ENCODE data around the gene MICU1. TPM values are rescaled to one million over a fixed set of nuclear protein-coding genes. Genes with fewer than 3 reads are reported as not detected.
"Not testable (repeated sequence)": the region's sequence is repeated elsewhere in the genome, so short reads cannot be mapped to it uniquely, and the experiment has no call there.

The MICU1 gene
- total and polyA plus RNA-seq, 12 donors, result 34.2 to 54.1 (median 44.3) TPM

DNA sequence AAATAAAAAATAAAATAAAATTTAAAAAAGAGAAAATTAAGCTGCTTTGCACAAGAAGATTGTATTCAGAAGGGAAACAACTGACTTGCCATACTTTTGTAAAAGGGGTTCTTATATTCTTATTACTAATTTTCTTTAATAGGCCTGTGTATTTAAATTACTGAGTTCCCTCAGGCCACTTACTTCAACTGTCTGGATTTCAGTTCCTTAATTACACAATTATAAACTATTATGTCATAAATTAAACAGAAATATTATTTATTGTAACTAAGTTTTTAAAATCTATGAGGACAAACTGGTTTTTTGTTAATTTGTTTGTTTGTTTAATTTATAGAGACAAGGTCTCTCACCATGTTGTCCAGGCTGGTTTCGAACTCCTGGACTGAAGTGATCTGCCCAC, 22.4 kb upstream of the MICU1 start:
- ATAC-seq (no peak), DNase-seq (no peak)
- Histone ChIP-seq H3K27ac (no peak overlapping the region), H3K36me3 (no peaks in the 10 kb centered on the region), H3K9me3 (no peaks in the 10 kb centered on the region), H3K4me3 (no peak overlapping the region), H3K4me1 (peaks cover 0 to 5% (median 0%) of the 10 kb centered on the region in 9 donors), H3K27me3 (no peaks in the 10 kb centered on the region)
- intact Hi-C loops (cut with DNase I), result no loop called here
- TF ChIP-seq, protein P1, sequence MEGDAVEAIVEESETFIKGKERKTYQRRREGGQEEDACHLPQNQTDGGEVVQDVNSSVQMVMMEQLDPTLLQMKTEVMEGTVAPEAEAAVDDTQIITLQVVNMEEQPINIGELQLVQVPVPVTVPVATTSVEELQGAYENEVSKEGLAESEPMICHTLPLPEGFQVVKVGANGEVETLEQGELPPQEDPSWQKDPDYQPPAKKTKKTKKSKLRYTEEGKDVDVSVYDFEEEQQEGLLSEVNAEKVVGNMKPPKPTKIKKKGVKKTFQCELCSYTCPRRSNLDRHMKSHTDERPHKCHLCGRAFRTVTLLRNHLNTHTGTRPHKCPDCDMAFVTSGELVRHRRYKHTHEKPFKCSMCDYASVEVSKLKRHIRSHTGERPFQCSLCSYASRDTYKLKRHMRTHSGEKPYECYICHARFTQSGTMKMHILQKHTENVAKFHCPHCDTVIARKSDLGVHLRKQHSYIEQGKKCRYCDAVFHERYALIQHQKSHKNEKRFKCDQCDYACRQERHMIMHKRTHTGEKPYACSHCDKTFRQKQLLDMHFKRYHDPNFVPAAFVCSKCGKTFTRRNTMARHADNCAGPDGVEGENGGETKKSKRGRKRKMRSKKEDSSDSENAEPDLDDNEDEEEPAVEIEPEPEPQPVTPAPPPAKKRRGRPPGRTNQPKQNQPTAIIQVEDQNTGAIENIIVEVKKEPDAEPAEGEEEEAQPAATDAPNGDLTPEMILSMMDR (IDR thresholded peaks at IDR 0.05), result no peak
- 98 to 100% methylated on average over 1 of the region's 1 CpG for WGBS, 2 donors

GRCh38 chr10:72646971-72647370, 21.1 kb upstream of the MICU1 start:
- WGBS, 2 donors, result 93 to 96% methylated on average over 3 of the region's 3 CpGs
- DNase-seq; H3K4me3 ChIP-seq; H3K27ac ChIP-seq; H3K9me3 ChIP-seq; H3K4me1 ChIP-seq; intact Hi-C loops (cut with DNase I); H3K36me3 ChIP-seq; ATAC-seq; H3K27me3 ChIP-seq: not testable (repeated sequence)

GRCh38 chr10:72645263-72645858, 19.5 kb upstream of the MICU1 start:
- no peak for ATAC-seq

GRCh38 chr10:72642318-72642717, 16.4 kb upstream of the MICU1 start:
- no peak for DNase-seq
- TF ChIP-seq, protein P1 (IDR thresholded peaks at IDR 0.05), result no peak

More at GRCh38 chr10:72645263-72645858, 19.5 kb upstream of the MICU1 start:
- H3K36me3 ChIP-seq, result no peaks in the 10 kb centered on the region
- no peak overlapping the region for H3K4me3 ChIP-seq
- 67 to 75% methylated on average over 2 of the region's 2 CpGs for WGBS, 2 donors
- no peaks in the 10 kb centered on the region for H3K9me3 ChIP-seq
- TF ChIP-seq, protein P1 (IDR thresholded peaks at IDR 0.05), result no peak
- peaks cover 0 to 5% (median 0%) of the 10 kb centered on the region in 9 donors for H3K4me1 ChIP-seq
- no peak overlapping the region for H3K27ac ChIP-seq
- H3K27me3 ChIP-seq, result no peaks in the 10 kb centered on the region
- intact Hi-C loops (cut with DNase I), result no loop called here
- no peak for DNase-seq

GRCh38 chr10:72639441-72639873, 13.6 kb upstream of the MICU1 start:
- TF ChIP-seq, protein P1 (IDR thresholded peaks at IDR 0.05), result no peak
- H3K36me3 ChIP-seq, result no peaks in the 10 kb centered on the region
- WGBS, 2 donors, result 86 to 88% methylated on average over 5 of the region's 5 CpGs
- no peaks in the 10 kb centered on the region for H3K9me3 ChIP-seq
- no peak for ATAC-seq
- H3K4me3 ChIP-seq, result no peak overlapping the region
- peaks cover 0 to 25% (median 4%) of the 10 kb centered on the region in 9 donors for H3K4me1 ChIP-seq
- no peak for DNase-seq
- intact Hi-C loops (cut with DNase I), result no loop called here
- H3K27ac ChIP-seq, result no peak overlapping the region
- no peaks in the 10 kb centered on the region for H3K27me3 ChIP-seq

More at GRCh38 chr10:72642318-72642717, 16.4 kb upstream of the MICU1 start:
- H3K4me3 ChIP-seq, result no peak overlapping the region
- intact Hi-C loops (cut with DNase I), result no loop called here
- no peak for ATAC-seq
- no peaks in the 10 kb centered on the region for H3K36me3 ChIP-seq
- H3K27me3 ChIP-seq, result no peaks in the 10 kb centered on the region
- no peak overlapping the region for H3K27ac ChIP-seq
- WGBS, 2 donors, result 84 to 88% methylated on average over 5 of the region's 5 CpGs
- H3K9me3 ChIP-seq, result no peaks in the 10 kb centered on the region
- H3K4me1 ChIP-seq, result peaks cover 0 to 18% (median 4%) of the 10 kb centered on the region in 9 donors

Data from heart right ventricle (tissue), 16 donors.